DND-41 (cell line): Measurements from ENCODE around the gene ALCAM.

Experiments used
- ATAC-seq: fragments of 200-7000 bp; cut with Tn5 transposase; 3 replicates; pipeline ENCODE4 v1.9.1; 2021; ENCODE audit warnings: low read depth; ENCODE audit not compliant: insufficient read depth
- DNase-seq: peaks from one replicate; pipeline ENCODE4 v3.0.0-alpha.2; 2020
- H2AFZ ChIP-seq: 2 replicates; pipeline ENCODE4 v1.6.0; 2012; ENCODE audit warnings: low read depth, low read length
- H3K27ac ChIP-seq: 2 replicates; pipeline ENCODE4 v1.5.1; 2012; ENCODE audit warnings: low read length, inconsistent platforms
- H3K27me3 ChIP-seq: fragments of 200-600 bp; sonication (generic); 2 replicates; pipeline ENCODE4 v1.6.0; 2012; ENCODE audit warnings: low read length, mild to moderate bottlenecking, inconsistent platforms; ENCODE audit not compliant: insufficient read depth, poor library complexity
- H3K36me3 ChIP-seq: 2 replicates; pipeline ENCODE4 v1.5.1; 2012; ENCODE audit warnings: low read length, inconsistent platforms; ENCODE audit not compliant: insufficient read depth
- H3K4me1 ChIP-seq: 2 replicates; pipeline ENCODE4 v1.5.1; 2012; ENCODE audit warnings: mild to moderate bottlenecking, low read length; ENCODE audit not compliant: insufficient read depth
- H3K4me2 ChIP-seq: 2 replicates; pipeline ENCODE4 v1.6.0; 2012; ENCODE audit warnings: mild to moderate bottlenecking, moderate library complexity, low read length, inconsistent platforms; ENCODE audit not compliant: insufficient read depth
- H3K4me3 ChIP-seq, 2 experiments: fragments of 200-600 bp in 1 of 2; shearing (Covaris generic) in 1 of 2; 2 replicates each; pipeline ENCODE4 v1.5.1; 2012 to 2016; ENCODE audit warnings: inconsistent platforms in 2 of 2, low read length in 2 of 2, mild to moderate bottlenecking in 2 of 2, low read depth in 1 of 2, moderate library complexity in 1 of 2
- H3K79me2 ChIP-seq: 2 replicates; pipeline ENCODE4 v1.6.0; 2012; ENCODE audit warnings: low read length, inconsistent platforms; ENCODE audit not compliant: insufficient read depth
- H3K9ac ChIP-seq: 2 replicates; pipeline ENCODE4 v1.6.0; 2012; ENCODE audit warnings: low read depth, mild to moderate bottlenecking, inconsistent platforms, low read length, moderate library complexity
- H3K9me3 ChIP-seq: 2 replicates; pipeline ENCODE4 v1.5.1; 2012; ENCODE audit warnings: low read length, moderate library complexity, mild to moderate bottlenecking, inconsistent platforms; ENCODE audit not compliant: insufficient read depth, severe bottlenecking
- H4K20me1 ChIP-seq: 2 replicates; pipeline ENCODE4 v1.6.0; 2012; ENCODE audit warnings: low read length; ENCODE audit not compliant: insufficient read depth
- CTCF ChIP-seq: IDR thresholded peaks from 2 replicates; pipeline ENCODE4 v1.5.1; 2012; ENCODE audit warnings: borderline replicate concordance, low read length, moderate library complexity, mild to moderate bottlenecking; ENCODE audit not compliant: poor library complexity, severe bottlenecking; ENCODE audit errors: extremely low read depth
- EZH2 ChIP-seq: IDR thresholded peaks from 3 replicates; pipeline ENCODE4 v1.6.1; 2012; ENCODE audit warnings: borderline replicate concordance, low read depth, mild to moderate bottlenecking, moderate library complexity, low read length, inconsistent platforms; ENCODE audit not compliant: severe bottlenecking

ALCAM gene

DNA sequence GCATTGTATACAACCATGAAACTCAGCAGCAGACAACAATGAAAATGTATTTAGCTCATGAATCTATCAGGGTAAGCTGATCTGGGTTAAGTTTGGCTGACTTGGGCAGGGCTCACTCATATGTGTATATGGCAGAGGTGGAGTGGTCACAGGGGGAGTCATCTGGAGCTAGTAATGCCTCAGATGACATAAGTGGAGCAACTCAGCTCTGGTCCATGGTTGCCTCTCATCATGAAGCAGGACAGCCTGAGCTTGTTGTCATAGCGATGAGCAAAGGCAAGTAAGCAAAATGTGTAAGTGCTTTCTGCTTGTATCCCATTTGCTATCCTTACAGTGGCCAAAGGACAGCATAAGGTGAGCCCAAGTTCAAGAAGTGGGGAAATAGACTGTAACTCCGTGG lies 64.5 kb downstream of the ALCAM start:
- Histone ChIP-seq H3K4me3 (no peak overlapping the region), H3K27ac (no peak overlapping the region), H3K4me1 (no peaks in the 10 kb centered on the region), H3K79me2 (no peaks in the 10 kb centered on the region), H3K9ac (no peak overlapping the region), H3K36me3 (no peaks in the 10 kb centered on the region), H3K4me2 (no peak overlapping the region), H3K9me3 (no peaks in the 10 kb centered on the region), H2AFZ (no peak overlapping the region), H3K27me3 (no peaks in the 10 kb centered on the region), H4K20me1 (no peaks in the 10 kb centered on the region; the same call in 1 of the 2 replicates)
- TF ChIP-seq EZH2 = no peak
- DNase-seq (no peak), ATAC-seq (no peak)

DNA sequence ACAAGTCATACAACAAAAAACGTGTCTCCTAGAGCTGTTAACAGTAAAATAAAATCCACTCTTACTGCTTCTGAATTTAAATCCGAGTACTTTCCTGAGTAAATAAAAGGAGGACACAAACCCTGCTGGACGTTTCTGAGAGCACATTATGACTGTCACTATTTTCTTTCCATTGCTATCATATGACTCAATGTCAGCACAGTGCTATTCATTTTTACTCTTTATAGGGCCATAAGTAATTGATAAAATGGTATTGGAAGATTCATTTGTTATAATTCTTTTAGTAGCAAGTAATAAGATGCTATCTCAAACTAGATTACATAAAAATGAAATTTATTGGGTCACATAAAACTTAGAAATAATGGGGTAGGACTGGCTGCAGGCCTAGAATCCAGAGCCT lies 68.6 kb downstream of the ALCAM start:
- no peak overlapping the region for H3K4me3 ChIP-seq
- TF ChIP-seq CTCF (no peak), EZH2 (no peak)
- H3K4me2 ChIP-seq = no peak overlapping the region
- H4K20me1 ChIP-seq = no peaks in the 10 kb centered on the region; the same call in 1 of the 2 replicates
- no peaks in the 10 kb centered on the region for H3K9me3 ChIP-seq
- no peaks in the 10 kb centered on the region for H3K4me1 ChIP-seq
- H3K27me3 ChIP-seq = no peaks in the 10 kb centered on the region
- H3K36me3 ChIP-seq = no peaks in the 10 kb centered on the region
- H2AFZ ChIP-seq = no peak overlapping the region
- DNase-seq (no peak), ATAC-seq (no peak)
- no peak overlapping the region for H3K27ac ChIP-seq
- no peaks in the 10 kb centered on the region for H3K79me2 ChIP-seq
- no peak overlapping the region for H3K9ac ChIP-seq

DNA sequence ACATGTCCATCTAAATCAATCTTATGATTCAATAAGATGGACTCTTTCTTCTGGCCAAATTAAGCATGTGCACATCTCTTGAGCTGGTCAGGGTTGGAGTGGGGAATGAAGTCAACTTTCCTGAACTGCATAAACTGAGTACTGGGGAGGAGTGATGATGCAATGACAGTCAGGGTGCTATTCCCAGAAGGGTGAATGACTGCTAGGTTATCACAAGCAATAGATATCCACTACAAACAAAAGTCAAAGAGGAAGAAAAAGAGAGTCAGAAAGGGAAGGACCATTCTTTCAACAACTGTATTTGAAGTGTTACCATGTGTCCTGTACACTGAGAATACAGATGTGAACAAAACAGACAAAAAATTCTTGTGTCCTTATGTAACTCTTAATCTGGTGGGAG lies 70.0 kb downstream of the ALCAM start:
- DNase-seq (no peak), ATAC-seq (no peak)
- H3K27ac ChIP-seq = no peak overlapping the region
- no peaks in the 10 kb centered on the region for H3K36me3 ChIP-seq
- H3K79me2 ChIP-seq = no peaks in the 10 kb centered on the region
- no peaks in the 10 kb centered on the region for H3K9me3 ChIP-seq
- H4K20me1 ChIP-seq = no peaks in the 10 kb centered on the region
- H3K4me1 ChIP-seq = no peaks in the 10 kb centered on the region
- H3K27me3 ChIP-seq = no peaks in the 10 kb centered on the region
- H3K4me3 ChIP-seq = no peak overlapping the region
- TF ChIP-seq CTCF (no peak), EZH2 (no peak)
- no peak overlapping the region for H2AFZ ChIP-seq
- H3K4me2 ChIP-seq = no peak overlapping the region
- H3K9ac ChIP-seq = no peak overlapping the region

DNA sequence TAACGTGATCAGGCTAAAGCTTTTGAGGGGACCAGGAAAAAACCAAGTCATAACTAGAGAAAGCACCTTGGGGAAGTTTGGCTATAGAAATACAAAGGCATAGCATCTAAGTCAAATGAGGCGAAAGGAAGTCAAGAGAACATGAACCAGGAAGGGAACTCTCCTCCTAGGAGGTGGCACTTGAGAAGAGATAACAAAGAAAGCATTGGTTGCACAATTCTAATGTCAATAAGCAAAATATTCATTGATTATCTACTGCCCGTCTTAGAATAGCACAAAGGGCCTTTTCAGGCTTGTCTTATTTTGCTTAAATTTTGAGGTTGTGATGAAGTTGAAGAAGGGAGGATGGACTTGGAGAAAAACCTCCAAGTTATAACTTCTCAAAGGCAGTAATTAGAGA lies 73.4 kb downstream of the ALCAM start:
- no peaks in the 10 kb centered on the region for H3K79me2 ChIP-seq
- no peak overlapping the region for H3K27ac ChIP-seq
- no peaks in the 10 kb centered on the region for H3K9me3 ChIP-seq
- H3K27me3 ChIP-seq = no peaks in the 10 kb centered on the region
- H2AFZ ChIP-seq = no peak overlapping the region
- H3K4me3 ChIP-seq = no peak overlapping the region
- DNase-seq (no peak), ATAC-seq (no peak)
- no peaks in the 10 kb centered on the region for H3K36me3 ChIP-seq
- no peak overlapping the region for H3K9ac ChIP-seq
- no peak for TF ChIP-seq CTCF
- no peak for TF ChIP-seq EZH2
- H3K4me2 ChIP-seq = no peak overlapping the region
- H3K4me1 ChIP-seq = no peaks in the 10 kb centered on the region
- no peaks in the 10 kb centered on the region for H4K20me1 ChIP-seq
